Measurements from ENCODE around the gene RASA4B. TPM values are rescaled to one million over a fixed set of nuclear protein-coding genes. Genes with fewer than 3 reads are reported as not detected.

Gene RASA4B
- 18.7 TPM for total RNA-seq

GRCh38 chr7:102517550-102518147 is at the start of gene RASA4B:
TSS of gene RASA4B (minus strand) at chr7:102517777. CDS start at chr7:102517710, 67 bp downstream.

GRCh38 chr7:102550808-102551422 is 33.3 kb upstream of the RASA4B start, which contains the start of gene SPDYE2:
TSS of gene SPDYE2 (plus strand) at chr7:102551226. CDS start at chr7:102553256, 2,030 bp downstream.

GRCh38 chr7:102543596-102543995 is 26.0 kb upstream of the RASA4B start, which contains the start of gene UPK3BL2:
TSS of gene UPK3BL2 (minus strand) at chr7:102543696. CDS start at chr7:102543636, 60 bp downstream.

GRCh38 chr7:102478314-102479208 is 39.0 kb downstream of the RASA4B start, which contains the start of gene POLR2J:
TSS of gene POLR2J (minus strand) at chr7:102478922. CDS start at chr7:102478860, 62 bp downstream.

GRCh38 chr7:102464577-102465280 is 52.8 kb downstream of the RASA4B start, which contains the start of the genes ALKBH4 and LRWD1:
TSS of gene ALKBH4 (minus strand) at chr7:102464863. CDS start at chr7:102464836, 27 bp downstream.
TSS of gene LRWD1 (plus strand) at chr7:102464984. CDS start at chr7:102465081, 97 bp downstream.

GRCh38 chr7:102433219-102434038 is 84.1 kb downstream of the RASA4B start, which contains the start of gene ORAI2:
TSS of gene ORAI2 (plus strand) at chr7:102433575. CDS start at chr7:102438957, 5,382 bp downstream.

Other genes with a start within 250 kb of the RASA4B start
- 12.2 TPM for gene SH2B2, start 230.9 kb downstream of the RASA4B start, total RNA-seq
- gene SPDYE6, start 161.3 kb downstream of the RASA4B start, total RNA-seq, result not detected
- 41.7 TPM for gene PRKRIP1, start 121.4 kb downstream of the RASA4B start, total RNA-seq
- 29.8 TPM for gene ORAI2, start 84.2 kb downstream of the RASA4B start, total RNA-seq
- gene ALKBH4, start 52.9 kb downstream of the RASA4B start, total RNA-seq, result 19.9 TPM
- 21.9 TPM for gene LRWD1, start 52.8 kb downstream of the RASA4B start, total RNA-seq
- 22.0 TPM for gene POLR2J, start 38.9 kb downstream of the RASA4B start, total RNA-seq
- 17.8 TPM for gene UPK3BL2, start 25.9 kb upstream of the RASA4B start, total RNA-seq
- gene SPDYE2, start 33.4 kb upstream of the RASA4B start, total RNA-seq, result not detected
- gene POLR2J3, start 54.8 kb upstream of the RASA4B start, total RNA-seq, result 48.5 TPM
- gene RASA4, start 99.0 kb upstream of the RASA4B start, total RNA-seq, result 55.5 TPM
- 41.7 TPM for gene UPK3BL1, start 125.0 kb upstream of the RASA4B start, total RNA-seq
- gene SPDYE2B, start 132.5 kb upstream of the RASA4B start, total RNA-seq, result not detected
- 4.4 TPM for gene POLR2J2, start 153.9 kb upstream of the RASA4B start, total RNA-seq
- gene FAM185A, start 231.2 kb upstream of the RASA4B start, total RNA-seq, result 19.5 TPM